Measurements from ENCODE around the gene PRAC1. TPM values are rescaled to one million over a fixed set of nuclear protein-coding genes. Genes with fewer than 3 reads are reported as not detected.

The PRAC1 gene
- total RNA-seq, result not detected
- long read RNA-seq, result 0 reads

GRCh38 chr17:48722201-48722907, at the start of gene PRAC1:
TSS of gene PRAC1 (minus strand) at chr17:48722518. CDS start at chr17:48722392, 126 bp downstream.
- ATAC-seq (ENCODE audit: poor library complexity), result no peak
- intact Hi-C loops (cut with DNase I), result no loop called here

GRCh38 chr17:48770954-48771353, 48.6 kb upstream of the PRAC1 start:
- ATAC-seq (ENCODE audit: poor library complexity) (no peak), DNase-seq (no peak)
- intact Hi-C loops (cut with DNase I), result no loop called here

More at GRCh38 chr17:48722201-48722907, at the start of gene PRAC1:
- no peak for DNase-seq

GRCh38 chr17:48769009-48769675, 46.8 kb upstream of the PRAC1 start:
- DNase-seq, result no peak
- no peak for ATAC-seq (ENCODE audit: poor library complexity)
- intact Hi-C loops (cut with DNase I), result no loop called here

GRCh38 chr17:48767263-48767774, 45.0 kb upstream of the PRAC1 start:
- intact Hi-C loops (cut with DNase I), result no loop called here
- no peak for ATAC-seq (ENCODE audit: poor library complexity)

GRCh38 chr17:48761114-48761513, 38.8 kb upstream of the PRAC1 start:
- ATAC-seq (ENCODE audit: poor library complexity), result no peak
- DNase-seq, result no peak
- intact Hi-C loops (cut with DNase I), result no loop called here

More at GRCh38 chr17:48767263-48767774, 45.0 kb upstream of the PRAC1 start:
- DNase-seq, result no peak

DNA sequence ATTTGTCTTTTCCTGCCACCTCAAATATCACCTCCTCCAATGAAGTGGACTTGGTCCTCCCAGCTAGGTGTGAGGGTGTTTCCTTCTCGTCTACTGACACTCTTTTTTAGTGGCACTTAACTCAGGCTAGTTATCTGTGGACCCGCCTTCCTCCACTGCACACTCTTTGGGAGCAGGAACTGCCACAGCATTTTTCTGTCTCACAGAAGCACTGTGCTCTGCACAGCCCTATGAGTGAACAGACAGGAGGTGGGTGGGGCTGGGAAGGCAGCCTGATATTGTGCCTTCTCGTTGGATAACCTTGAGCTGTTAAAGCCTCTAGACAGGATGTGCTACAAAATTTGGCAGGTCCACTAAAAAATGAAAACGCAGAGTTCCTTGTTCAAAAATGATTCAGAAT, 38.1 kb upstream of the PRAC1 start:
- intact Hi-C loops (cut with DNase I), result no loop called here
- ATAC-seq (ENCODE audit: poor library complexity), result no peak
- no peak for DNase-seq

- no peak for DNase-seq
- intact Hi-C loops (cut with DNase I), result no loop called here
- ATAC-seq (ENCODE audit: poor library complexity), result no peak
Observed at GRCh38 chr17:48759288-48759687, 37.0 kb upstream of the PRAC1 start.

DNA sequence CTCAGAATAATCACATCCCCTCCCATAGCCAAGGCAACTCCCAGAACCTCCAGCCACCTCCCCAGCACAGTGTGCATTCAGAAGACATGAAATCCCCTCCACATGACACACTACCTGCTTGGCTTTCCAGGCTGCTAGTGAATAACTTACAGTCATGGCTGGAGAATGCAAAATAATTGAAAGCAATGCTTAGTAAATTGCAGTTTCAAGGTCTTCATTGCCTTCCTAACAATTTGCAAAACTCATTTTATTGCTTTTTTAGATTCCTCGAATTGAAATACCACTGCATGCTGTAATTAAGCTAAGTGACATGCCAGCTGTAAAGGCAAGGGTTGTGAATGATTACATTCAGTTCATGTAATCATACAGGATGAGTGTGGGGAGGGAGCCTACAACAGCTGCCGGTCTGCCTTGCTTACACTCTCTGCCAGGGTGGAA, 35.2 kb upstream of the PRAC1 start:
- DNase-seq (no peak), ATAC-seq (ENCODE audit: poor library complexity) (no peak)
- intact Hi-C loops (cut with DNase I), result no loop called here

DNA sequence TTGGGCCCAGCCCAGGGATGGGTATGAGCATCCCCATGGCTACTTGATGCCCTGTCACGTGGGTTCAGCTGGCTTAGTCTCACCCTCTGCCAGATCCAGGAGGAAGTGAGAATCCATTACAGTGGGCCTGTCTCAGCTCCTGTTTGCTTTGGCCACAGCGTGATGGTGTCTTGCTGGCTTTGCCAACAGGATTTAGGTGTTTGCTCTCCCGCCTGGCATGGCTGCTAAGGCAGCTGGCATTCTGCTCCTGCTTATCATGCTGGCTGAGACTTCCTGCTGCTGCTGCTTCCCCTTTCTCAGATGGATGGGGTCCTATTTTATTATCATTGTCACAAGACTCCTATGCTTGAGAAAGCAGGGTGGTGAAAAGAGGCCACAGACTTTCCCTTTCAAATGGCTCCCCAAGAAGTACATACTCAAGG, 34.5 kb upstream of the PRAC1 start:
- no peak for ATAC-seq (ENCODE audit: poor library complexity)
- intact Hi-C loops (cut with DNase I), result no loop called here

GRCh38 chr17:48755356-48755755, 33.0 kb upstream of the PRAC1 start:
- intact Hi-C loops (cut with DNase I), result no loop called here
- ATAC-seq (ENCODE audit: poor library complexity), result no peak
- no peak for DNase-seq

More for the DNA sequence above, 34.5 kb upstream of the PRAC1 start:
- DNase-seq, result no peak

DNA sequence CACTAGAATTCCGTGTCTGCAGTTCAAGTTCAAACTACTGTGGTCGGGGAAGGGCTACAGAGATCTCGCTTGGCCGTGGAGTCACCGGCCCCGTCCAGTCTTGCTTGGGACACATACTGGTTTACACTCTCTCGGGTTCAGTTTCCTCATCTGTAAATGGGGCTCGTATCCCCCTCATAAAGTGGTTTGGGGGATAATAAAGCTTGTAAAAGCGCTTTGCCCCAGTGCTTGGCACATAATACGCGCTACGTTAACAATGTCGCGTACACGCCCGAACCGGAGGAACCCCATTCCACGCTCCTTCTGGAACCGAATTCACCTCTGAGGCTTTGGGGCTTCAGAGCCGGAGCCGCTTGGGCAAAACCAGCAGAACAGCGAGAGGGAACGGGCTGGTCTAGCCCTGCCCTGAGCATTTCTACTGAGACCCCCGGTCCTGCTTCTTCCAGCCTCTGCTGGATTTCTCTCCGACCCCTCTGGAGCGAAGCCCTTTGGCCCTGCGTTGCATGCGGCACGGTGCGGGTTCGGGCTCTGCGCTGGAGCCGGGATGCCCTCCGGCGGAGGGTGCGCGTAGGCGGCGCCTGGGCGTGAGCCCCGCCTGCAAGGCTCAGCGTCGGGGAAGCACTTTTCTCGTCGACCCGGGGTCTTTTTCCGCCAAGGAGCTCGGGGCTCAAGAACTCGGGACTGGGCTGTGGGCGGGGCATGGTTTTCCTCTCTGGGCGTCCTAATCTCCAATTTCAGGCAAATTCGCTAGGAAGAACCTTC, 32.4 kb upstream of the PRAC1 start:
- intact Hi-C loops (cut with DNase I), result no loop called here
- DNase-seq (no peak), ATAC-seq (ENCODE audit: poor library complexity) (no peak)

GRCh38 chr17:48753794-48754499, 31.6 kb upstream of the PRAC1 start:
- DNase-seq (no peak), ATAC-seq (ENCODE audit: poor library complexity) (no peak)
- intact Hi-C loops (cut with DNase I), result no loop called here

- DNase-seq (no peak), ATAC-seq (ENCODE audit: poor library complexity) (no peak)
- intact Hi-C loops (cut with DNase I), result no loop called here
Observed at GRCh38 chr17:48752399-48753288, 30.3 kb upstream of the PRAC1 start.

GRCh38 chr17:48751733-48752398, 29.5 kb upstream of the PRAC1 start:
- no peak for DNase-seq
- no peak for ATAC-seq (ENCODE audit: poor library complexity)
- intact Hi-C loops (cut with DNase I), result no loop called here

- intact Hi-C loops (cut with DNase I), result no loop called here
- ATAC-seq (ENCODE audit: poor library complexity), result no peak
- no peak for DNase-seq
Observed at GRCh38 chr17:48751172-48751571, 28.9 kb upstream of the PRAC1 start.

DNA sequence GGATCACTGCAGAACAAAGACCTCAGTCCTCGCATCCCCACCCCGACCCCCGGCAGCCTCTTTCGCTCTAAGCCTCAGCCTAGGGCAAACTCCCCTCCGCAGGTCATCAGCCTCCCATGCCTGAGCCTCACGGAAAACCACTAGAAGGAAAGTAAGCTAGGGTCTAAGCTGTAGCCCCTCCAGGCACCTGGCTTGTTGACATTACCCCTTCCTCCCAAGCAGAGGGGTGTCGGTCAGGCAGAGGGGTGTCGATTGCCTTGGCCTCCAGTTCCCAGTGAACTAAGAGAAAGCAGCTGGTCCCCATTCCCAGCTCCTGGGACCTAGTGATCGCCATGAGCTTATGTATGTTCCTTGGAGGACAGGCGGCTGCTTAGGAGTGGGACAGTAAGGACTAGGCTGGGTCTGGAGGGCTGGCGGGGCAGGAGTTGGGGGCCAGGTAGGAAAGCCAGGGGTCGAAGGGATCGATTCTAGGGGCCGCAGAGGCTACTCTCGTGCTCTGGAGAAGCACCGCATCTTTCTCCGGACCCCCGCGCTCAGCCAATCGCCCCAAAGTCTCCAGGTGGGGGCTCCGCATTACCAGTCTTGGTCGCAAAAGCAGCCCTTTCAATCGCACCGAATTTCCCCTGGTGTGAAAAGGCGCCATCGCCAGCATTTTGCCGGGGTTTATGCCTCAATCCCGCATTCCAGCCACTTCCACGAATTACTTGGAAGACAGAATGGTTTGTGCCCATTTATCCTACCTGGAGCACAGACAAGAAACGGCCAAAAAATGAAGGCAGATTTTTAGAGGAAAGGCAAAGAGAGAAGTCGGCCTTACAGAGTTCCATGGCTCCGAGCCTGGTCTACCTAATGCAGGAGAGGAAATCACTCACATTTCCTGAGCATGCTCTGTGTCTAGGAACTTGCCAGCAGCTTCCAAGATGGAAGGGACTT, 27.6 kb upstream of the PRAC1 start:
- ATAC-seq (ENCODE audit: poor library complexity) (no peak), DNase-seq (no peak)
- intact Hi-C loops (cut with DNase I), result no loop called here
